Stomach (tissue), 4 donors: ENCODE data around the gene FOXL1.

Experiments
- EP300 ChIP-seq: sonication (generic); formaldehyde crosslinking; IDR thresholded peaks from one replicate; pipeline ENCODE4 v1.6.1; 2017; ENCODE audit warnings: antibody characterized with exemption
- POLR2A ChIP-seq, 4 donors: fragments of 450-650 bp; IDR thresholded peaks; one replicate each; pipeline ENCODE4 v1.6.1; 2016; ENCODE audit warnings: antibody characterized with exemption in 4 of 4, control low read depth in 2 of 4, mild to moderate bottlenecking in 1 of 4, moderate library complexity in 1 of 4
- POLR2AphosphoS5 ChIP-seq, 3 donors: sonication (generic); formaldehyde crosslinking; IDR thresholded peaks; one replicate each; pipeline ENCODE4 v1.6.1; 2016; ENCODE audit warnings: antibody characterized with exemption in 3 of 3
- TF ChIP-seq, protein P1 (sequence below), 7 experiments: fragments of 450-650 bp in 4 of 7; fragments of 200-600 bp in 3 of 7; sonication (generic) in 3 of 7; IDR thresholded peaks; one replicate each; pipeline ENCODE4 v1.5.1; 2016 to 2019; ENCODE audit warnings: antibody characterized with exemption in 7 of 7, control low read depth in 2 of 7, mild to moderate bottlenecking in 1 of 7

DNA sequence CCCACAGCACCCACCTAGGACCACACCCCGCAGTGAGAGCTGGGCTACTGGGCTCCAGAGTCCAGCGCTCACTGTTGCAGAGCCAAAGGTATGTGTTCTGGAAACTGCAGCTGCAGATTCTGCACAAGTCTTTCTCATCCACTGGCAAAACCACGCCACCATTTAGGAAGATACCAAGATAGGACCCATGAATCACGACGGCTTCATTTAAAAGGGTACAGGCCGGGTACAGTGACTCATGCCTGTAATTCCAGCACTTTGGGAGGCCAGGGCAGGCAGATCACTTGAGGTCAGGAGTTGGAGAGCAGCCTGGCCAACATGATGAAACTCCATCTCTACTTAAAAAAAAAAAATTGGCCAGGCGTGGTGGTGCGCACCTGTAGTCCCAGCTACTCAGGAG is 49.2 kb upstream of the FOXL1 start:
- TF ChIP-seq, protein P1, sequence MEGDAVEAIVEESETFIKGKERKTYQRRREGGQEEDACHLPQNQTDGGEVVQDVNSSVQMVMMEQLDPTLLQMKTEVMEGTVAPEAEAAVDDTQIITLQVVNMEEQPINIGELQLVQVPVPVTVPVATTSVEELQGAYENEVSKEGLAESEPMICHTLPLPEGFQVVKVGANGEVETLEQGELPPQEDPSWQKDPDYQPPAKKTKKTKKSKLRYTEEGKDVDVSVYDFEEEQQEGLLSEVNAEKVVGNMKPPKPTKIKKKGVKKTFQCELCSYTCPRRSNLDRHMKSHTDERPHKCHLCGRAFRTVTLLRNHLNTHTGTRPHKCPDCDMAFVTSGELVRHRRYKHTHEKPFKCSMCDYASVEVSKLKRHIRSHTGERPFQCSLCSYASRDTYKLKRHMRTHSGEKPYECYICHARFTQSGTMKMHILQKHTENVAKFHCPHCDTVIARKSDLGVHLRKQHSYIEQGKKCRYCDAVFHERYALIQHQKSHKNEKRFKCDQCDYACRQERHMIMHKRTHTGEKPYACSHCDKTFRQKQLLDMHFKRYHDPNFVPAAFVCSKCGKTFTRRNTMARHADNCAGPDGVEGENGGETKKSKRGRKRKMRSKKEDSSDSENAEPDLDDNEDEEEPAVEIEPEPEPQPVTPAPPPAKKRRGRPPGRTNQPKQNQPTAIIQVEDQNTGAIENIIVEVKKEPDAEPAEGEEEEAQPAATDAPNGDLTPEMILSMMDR (IDR thresholded peaks at IDR 0.05), result no peak
- no peak for TF ChIP-seq POLR2A (IDR thresholded peaks at IDR 0.05)
- TF ChIP-seq POLR2AphosphoS5 (IDR thresholded peaks at IDR 0.05), result no peak
- TF ChIP-seq EP300, result no peak
